Common myeloid progenitor, CD34-positive (primary cell): Measurements from ENCODE around the gene ATXN10.

Experiments used
- CTCF ChIA-PET: fragments of 350-600 bp; sonication (Branson Sonifier 250); formaldehyde crosslinking; loops from one replicate; lab custom pipeline; 2021; ENCODE audit warnings: antibody characterized with exemption; lab: Charles Lee
- POLR2A ChIA-PET: fragments of 350-600 bp; sonication (Branson Sonifier 250); formaldehyde crosslinking; loops from one replicate; lab custom pipeline; 2021; ENCODE audit warnings: antibody characterized with exemption; lab: Charles Lee
- DNase-seq, 3 donors: peaks; one replicate each; pipeline versions ENCODE4 v3.0.0 to v3.0.0-alpha.2; 2013
- H3K27ac ChIP-seq, 2 experiments: 1 replicate in 1 of 2; 2 replicates in 1 of 2; pipeline ENCODE4 v1.7.0; 2013; ENCODE audit warnings: inconsistent platforms in 2 of 2, low read length in 2 of 2, mild to moderate bottlenecking in 2 of 2, low read depth in 1 of 2, moderate library complexity in 1 of 2; ENCODE audit not compliant: severe bottlenecking in 2 of 2, insufficient read depth in 1 of 2, poor library complexity in 1 of 2
- H3K27me3 ChIP-seq, 5 experiments: replicated peaks in 2 of 5; 1 replicate in 3 of 5; 2 replicates in 2 of 5; pipeline versions ENCODE4 v1.6.1 to v1.7.0; 2013; ENCODE audit warnings: low read length in 4 of 5, mild to moderate bottlenecking in 2 of 5, moderate library complexity in 2 of 5, inconsistent platforms in 1 of 5; ENCODE audit not compliant: insufficient read depth in 5 of 5, control insufficient read depth in 4 of 5
- H3K36me3 ChIP-seq, 4 experiments: 1 replicate in 2 of 4; 2 replicates in 2 of 4; pipeline versions ENCODE4 v1.6.1 to v1.7.0; 2013; ENCODE audit warnings: low read length in 3 of 4, control low read depth in 1 of 4, mild to moderate bottlenecking in 1 of 4; ENCODE audit not compliant: control insufficient read depth in 4 of 4, insufficient read depth in 4 of 4
- H3K4me1 ChIP-seq, 4 experiments: 1 replicate in 3 of 4; 2 replicates in 1 of 4; pipeline versions ENCODE4 v1.6.1 to v1.7.1; 2013; ENCODE audit warnings: low read length in 3 of 4, mild to moderate bottlenecking in 3 of 4, control low read depth in 1 of 4, inconsistent platforms in 1 of 4, moderate library complexity in 1 of 4; ENCODE audit not compliant: control insufficient read depth in 4 of 4, insufficient read depth in 4 of 4; ENCODE audit errors: control extremely low read depth in 1 of 4
- H3K4me3 ChIP-seq, 7 experiments: 1 replicate in 4 of 7; 2 replicates in 3 of 7; pipeline versions ENCODE4 v1.5.1 to v1.7.0; 2013; ENCODE audit warnings: mild to moderate bottlenecking in 7 of 7, low read length in 6 of 7, moderate library complexity in 6 of 7, inconsistent platforms in 2 of 7, low read depth in 2 of 7, control low read depth in 1 of 7; ENCODE audit not compliant: insufficient read depth in 4 of 7, control insufficient read depth in 1 of 7; ENCODE audit errors: extremely low read depth in 1 of 7
- H3K9me3 ChIP-seq, 5 experiments: 1 replicate in 4 of 5; 2 replicates in 1 of 5; pipeline versions ENCODE4 v1.6.1 to v1.7.1; 2013; ENCODE audit warnings: low read length in 4 of 5, mild to moderate bottlenecking in 2 of 5, inconsistent platforms in 1 of 5, low read depth in 1 of 5, moderate library complexity in 1 of 5; ENCODE audit not compliant: control insufficient read depth in 4 of 5, insufficient read depth in 2 of 5; ENCODE audit errors: control extremely low read depth in 1 of 5
- WGBS: methylation state at CpG from one replicate; pipeline ENCODE4 v1.1.5; 2013; ENCODE audit not compliant: insufficient coverage; 5-methylcytosine and 5-hydroxymethylcytosine counted together

The ATXN10 gene

GRCh38 chr22:45887202-45888131, 215.8 kb downstream of the ATXN10 start:
- POLR2A ChIA-PET: no interaction called here

GRCh38 chr22:45888221-45889092, 216.8 kb downstream of the ATXN10 start:
- Histone ChIP-seq H3K9me3 (no peaks in the 10 kb centered on the region), H3K36me3 (no peaks in the 10 kb centered on the region), H3K27me3 (peaks cover 0 to 62% (median 8%) of the 10 kb centered on the region in 5 experiments), H3K27ac (no peak overlapping the region), H3K4me3 (no peak overlapping the region), H3K4me1 (peaks cover 0 to 25% (median 18%) of the 10 kb centered on the region in 4 experiments)
- 100% methylated on average over 13 of the region's 27 CpGs for WGBS
- DNase-seq: no peak
- POLR2A ChIA-PET: no interaction called here
- CTCF ChIA-PET: interaction anchor here (0.6 kb wide), 1 partner anchor 102 kb away, joined by 3 read pairs; no protein-coding TSS in a partner anchor

More at GRCh38 chr22:45887202-45888131, 215.8 kb downstream of the ATXN10 start:
- no peak for DNase-seq
- no peaks in the 10 kb centered on the region for H3K36me3 ChIP-seq
- CTCF ChIA-PET: no interaction called here
- 91% methylated on average over 21 of the region's 22 CpGs for WGBS
- H3K9me3 ChIP-seq: no peaks in the 10 kb centered on the region
- H3K27ac ChIP-seq: no peak overlapping the region
- no peak overlapping the region for H3K4me3 ChIP-seq
- H3K4me1 ChIP-seq: peaks cover 0 to 20% (median 12%) of the 10 kb centered on the region in 4 experiments
- peaks cover 0 to 71% (median 11%) of the 10 kb centered on the region in 5 experiments for H3K27me3 ChIP-seq

GRCh38 chr22:45889093-45889538, 217.5 kb downstream of the ATXN10 start:
- Histone ChIP-seq H3K9me3 (no peaks in the 10 kb centered on the region), H3K36me3 (no peaks in the 10 kb centered on the region), H3K27ac (no peak overlapping the region), H3K4me3 (no peak overlapping the region), H3K4me1 (peaks cover 0 to 25% (median 18%) of the 10 kb centered on the region in 4 experiments), H3K27me3 (peaks cover 0 to 58% (median 8%) of the 10 kb centered on the region in 5 experiments)
- POLR2A ChIA-PET: no interaction called here
- no peak for DNase-seq
- CTCF ChIA-PET: no interaction called here
- 93% methylated on average over 5 of the region's 10 CpGs for WGBS

- peaks cover 0 to 52% (median 8%) of the 10 kb centered on the region in 5 experiments for H3K27me3 ChIP-seq
- ChIA-PET CTCF (no interaction called here), POLR2A (no interaction called here)
- 21% methylated on average over 48 of the region's 56 CpGs for WGBS
- H3K27ac ChIP-seq: no peak overlapping the region
- no peak overlapping the region for H3K4me3 ChIP-seq
- peaks cover 0 to 22% (median 18%) of the 10 kb centered on the region in 4 experiments for H3K4me1 ChIP-seq
- DNase-seq: no peak
- no peaks in the 10 kb centered on the region for H3K36me3 ChIP-seq
- H3K9me3 ChIP-seq: no peaks in the 10 kb centered on the region
Measured at GRCh38 chr22:45889539-45890350, 218.1 kb downstream of the ATXN10 start.

GRCh38 chr22:45890351-45890635, 218.7 kb downstream of the ATXN10 start:
- H3K36me3 ChIP-seq: no peaks in the 10 kb centered on the region
- H3K27me3 ChIP-seq: peaks cover 0 to 52% (median 8%) of the 10 kb centered on the region in 5 experiments
- peaks cover 0 to 19% (median 18%) of the 10 kb centered on the region in 4 experiments for H3K4me1 ChIP-seq
- no peak overlapping the region for H3K4me3 ChIP-seq
- H3K27ac ChIP-seq: no peak overlapping the region
- DNase-seq: no peak
- H3K9me3 ChIP-seq: no peaks in the 10 kb centered on the region
- CTCF ChIA-PET: no interaction called here
- POLR2A ChIA-PET: no interaction called here
- 98% methylated on average over 9 of the region's 26 CpGs for WGBS

- no peaks in the 10 kb centered on the region for H3K9me3 ChIP-seq
- peaks cover 0 to 56% (median 8%) of the 10 kb centered on the region in 5 experiments for H3K27me3 ChIP-seq
- no peak overlapping the region for H3K27ac ChIP-seq
- no peak for DNase-seq
- no peaks in the 10 kb centered on the region for H3K36me3 ChIP-seq
- 56% methylated on average over 28 of the region's 37 CpGs for WGBS
- ChIA-PET POLR2A (no interaction called here), CTCF (no interaction called here)
- H3K4me1 ChIP-seq: peaks cover 0 to 19% (median 18%) of the 10 kb centered on the region in 4 experiments
- no peak overlapping the region for H3K4me3 ChIP-seq
Measured at GRCh38 chr22:45891021-45891421, 219.4 kb downstream of the ATXN10 start.
